Measurements from ENCODE around the gene LSMEM2. TPM values are rescaled to one million over a fixed set of nuclear protein-coding genes. Genes with fewer than 3 reads are reported as not detected.

The LSMEM2 gene
- total RNA-seq, 1 donor = not detected

DNA sequence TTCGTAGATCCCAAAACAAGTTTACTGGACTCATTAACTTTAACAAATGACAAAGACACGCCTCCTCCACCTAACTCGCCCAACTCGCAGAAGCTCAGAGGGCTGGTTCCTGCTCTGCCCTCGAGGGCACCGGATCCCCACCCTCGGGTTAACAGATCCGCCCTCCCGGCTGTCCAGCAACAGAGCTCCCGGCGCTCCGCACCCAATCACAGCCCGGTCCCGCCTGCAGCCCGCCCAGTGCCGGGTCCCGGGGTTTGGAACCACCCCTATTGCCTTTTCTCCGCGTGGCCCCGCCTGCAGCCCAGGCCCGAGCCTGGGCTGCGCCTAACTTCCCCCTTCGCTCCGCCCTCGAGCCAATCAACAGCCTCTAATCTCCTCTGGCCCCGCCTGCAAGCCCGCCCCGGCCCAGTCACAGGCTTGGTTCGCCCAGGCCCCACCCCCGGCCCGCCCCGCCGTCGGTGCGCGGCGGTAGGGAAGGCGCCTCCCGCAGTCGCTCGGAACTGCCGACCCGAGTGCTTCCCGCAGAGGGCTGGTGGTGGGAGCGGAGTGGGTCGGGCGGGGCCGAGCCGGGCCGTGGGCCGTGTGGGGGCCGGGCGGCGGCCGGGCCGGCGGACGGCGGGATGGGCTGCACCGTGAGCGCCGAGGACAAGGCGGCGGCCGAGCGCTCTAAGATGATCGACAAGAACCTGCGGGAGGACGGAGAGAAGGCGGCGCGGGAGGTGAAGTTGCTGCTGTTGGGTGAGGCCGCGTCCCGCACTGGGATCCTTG, 43.0 kb upstream of the LSMEM2 start, which contains the start of gene GNAI2:
Gene GNAI2, plus strand, starts transcription at position 489 of the 768 bp plus-strand sequence. Its CDS starts 132 bp downstream, at position 621.
- peak within 1 kb of the TSS; percentile 93 for H3K4me3 ChIP-seq (ENCODE audit: low read depth, low read length)
- DNase-seq (ENCODE audit: low read depth) = peak; percentile 95
- TF ChIP-seq CTCF (IDR thresholded peaks at IDR 0.05; ENCODE audit: insufficient read depth, low read length) = no peak

DNA sequence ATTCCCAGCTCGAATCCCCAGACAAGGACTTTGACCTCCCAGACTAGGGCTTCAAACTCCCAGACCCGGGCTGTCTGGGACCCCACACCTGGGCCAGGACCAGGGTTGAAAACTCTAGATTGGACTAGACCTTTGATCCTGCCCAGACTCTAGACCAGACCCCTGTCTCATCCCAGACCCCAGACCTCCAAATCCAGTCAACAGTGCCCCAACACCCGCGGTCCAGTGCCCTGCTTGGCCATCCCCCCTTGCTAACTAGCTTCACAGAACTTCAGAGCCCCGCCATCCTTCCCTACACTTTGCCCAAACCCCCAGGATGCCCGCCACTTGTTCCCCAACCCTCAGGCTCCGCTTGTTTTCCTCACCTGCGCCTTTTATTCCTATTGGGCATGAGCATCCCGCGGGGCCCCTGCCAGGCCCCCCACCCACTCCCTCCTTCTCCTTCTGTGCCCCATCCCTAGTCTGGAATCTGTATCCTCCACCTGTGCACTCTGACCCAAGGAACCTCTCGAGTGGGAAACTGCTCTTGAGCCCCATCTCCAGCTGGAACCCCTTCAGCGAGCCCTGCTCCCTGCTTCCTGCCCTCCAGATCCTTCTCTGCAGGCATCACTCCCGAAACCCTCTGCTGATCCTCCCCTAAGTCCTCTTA, 42.3 kb upstream of the LSMEM2 start:
- no peak for TF ChIP-seq CTCF (IDR thresholded peaks at IDR 0.05; ENCODE audit: insufficient read depth, low read length)
- H3K4me3 ChIP-seq (ENCODE audit: low read depth, low read length) = peak overlapping the region; percentile 93
- DNase-seq (ENCODE audit: low read depth) = no peak

DNA sequence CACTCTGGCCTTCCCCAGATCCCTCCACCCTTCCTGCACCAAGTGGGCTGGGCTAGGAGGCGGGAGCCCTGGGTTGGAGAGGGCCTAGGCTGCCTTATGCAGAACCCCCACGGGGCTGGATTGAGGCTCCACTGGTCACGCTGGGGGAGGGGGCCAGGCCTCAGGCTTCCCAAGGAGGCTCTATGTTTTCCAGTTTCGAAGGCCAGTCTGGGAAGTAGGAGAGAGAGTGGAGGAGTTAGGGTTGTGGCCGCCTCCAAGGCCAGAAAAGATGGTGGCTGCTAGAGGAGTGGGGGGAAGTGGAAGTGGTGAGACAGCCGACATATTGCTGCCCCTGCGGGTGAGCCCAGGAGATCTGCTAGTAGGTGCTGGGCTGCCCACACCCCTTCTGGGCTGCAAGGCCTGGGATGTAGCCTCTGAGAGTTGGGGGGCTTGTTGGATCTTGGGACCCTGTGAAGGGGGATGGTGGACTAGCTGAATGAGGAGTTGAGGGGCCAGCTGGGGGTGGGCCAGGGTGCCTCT, 41.7 kb upstream of the LSMEM2 start:
- no peak for TF ChIP-seq CTCF (IDR thresholded peaks at IDR 0.05; ENCODE audit: insufficient read depth, low read length)
- DNase-seq (ENCODE audit: low read depth) = peak; percentile 57
- peak overlapping the region; percentile 93 for H3K4me3 ChIP-seq (ENCODE audit: low read depth, low read length)

DNA sequence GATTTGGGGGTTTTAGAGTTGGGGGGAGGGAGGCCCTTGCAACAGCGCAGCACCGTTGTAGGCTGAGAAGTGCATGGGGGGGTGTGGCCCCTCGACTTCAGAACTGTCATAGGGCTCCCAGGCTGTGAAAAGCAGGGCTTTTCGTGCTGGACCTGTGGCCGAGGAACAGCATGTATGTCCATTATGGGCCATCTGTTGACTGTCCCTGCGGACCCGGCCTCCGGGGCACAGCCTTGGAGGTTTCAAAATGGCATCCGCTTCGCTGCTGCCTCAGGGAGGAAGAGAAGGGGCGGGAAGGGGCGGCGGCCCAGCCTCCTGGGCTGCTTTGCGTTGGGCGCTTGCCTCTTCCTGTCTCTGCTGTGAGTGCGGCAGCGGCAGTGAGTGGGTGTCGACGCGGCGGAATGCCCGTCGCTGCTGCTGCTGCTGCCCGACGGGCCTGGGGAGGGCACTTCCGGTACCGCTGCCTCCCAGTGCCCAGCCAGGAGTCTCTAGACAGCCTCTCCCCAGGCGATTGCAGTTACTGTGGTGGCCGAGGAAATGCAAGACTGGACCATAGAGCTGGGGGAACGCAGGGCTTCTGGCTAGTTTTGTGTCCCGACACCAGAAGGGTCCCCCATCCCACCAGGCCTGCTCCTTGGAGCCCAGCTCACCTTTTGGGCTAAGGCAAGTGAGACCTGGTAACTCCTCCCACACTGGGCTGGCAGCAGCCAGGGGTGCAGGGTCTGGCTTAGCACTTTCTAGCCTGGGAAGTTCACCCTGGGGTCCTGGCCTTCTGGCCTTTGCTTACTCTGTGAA, 40.9 kb upstream of the LSMEM2 start:
- peak; percentile 74 for DNase-seq (ENCODE audit: low read depth)
- H3K4me3 ChIP-seq (ENCODE audit: low read depth, low read length) = peak overlapping the region; percentile 93
- TF ChIP-seq CTCF (IDR thresholded peaks at IDR 0.05; ENCODE audit: insufficient read depth, low read length) = no peak

- peak overlapping the region; percentile 93 for H3K4me3 ChIP-seq (ENCODE audit: low read depth, low read length)
- peak; percentile 16 for TF ChIP-seq CTCF (IDR thresholded peaks at IDR 0.05; ENCODE audit: insufficient read depth, low read length)
- DNase-seq (ENCODE audit: low read depth) = peak; percentile 44
Observed at GRCh38 chr3:50238549-50239026, 40.3 kb upstream of the LSMEM2 start.

- TF ChIP-seq CTCF (IDR thresholded peaks at IDR 0.05; ENCODE audit: insufficient read depth, low read length) = no peak
- DNase-seq (ENCODE audit: low read depth) = no peak
Observed at GRCh38 chr3:50239649-50240048, 39.2 kb upstream of the LSMEM2 start.

More at GRCh38 chr3:50239649-50240048, 39.2 kb upstream of the LSMEM2 start:
- H3K4me3 ChIP-seq (ENCODE audit: low read depth, low read length) = no peak overlapping the region

Data from fibroblast of the aortic adventitia (primary cell).